K562 (cell line): ENCODE results near the gene UBR4. TPM values are rescaled to one million over a fixed set of nuclear protein-coding genes. Genes with fewer than 3 reads are reported as not detected.

Source experiments
- ARID1B ChIP-seq: fragments of 450-650 bp; IDR thresholded peaks from 2 replicates; pipeline ENCODE4 v1.6.1; 2016; ENCODE audit warnings: antibody characterized with exemption, mild to moderate bottlenecking, inconsistent platforms
- FOXP4 ChIP-seq: sonication (generic); formaldehyde crosslinking; IDR thresholded peaks from 2 replicates; pipeline ENCODE4 v1.8.0; 2022; ENCODE audit warnings: mild to moderate bottlenecking, missing genetic modification reagents, borderline replicate concordance
- GATA2 ChIP-seq: sonication (generic); formaldehyde crosslinking; IDR thresholded peaks from 2 replicates; pipeline ENCODE4 v1.4.0; 2020; ENCODE audit warnings: mild to moderate bottlenecking, missing genetic modification reagents
- HNRNPL ChIP-seq: fragments of 200-400 bp; formaldehyde crosslinking; IDR thresholded peaks from 2 replicates; pipeline ENCODE4 v1.6.1; 2017; ENCODE audit warnings: low read depth, mild to moderate bottlenecking, low read length
- KLF10 ChIP-seq: fragments of 250-450 bp; sonication (Bioruptor Pico); IDR thresholded peaks from 2 replicates; pipeline ENCODE4 v1.6.1; 2021; ENCODE audit warnings: matching md5 sums
- KLF6 ChIP-seq: fragments of 250-450 bp; sonication (Bioruptor Pico); IDR thresholded peaks from 2 replicates; pipeline ENCODE4 v1.4.0; 2020; ENCODE audit warnings: mild to moderate bottlenecking, moderate library complexity, borderline replicate concordance
- NFE2 ChIP-seq: IDR thresholded peaks from 2 replicates; pipeline ENCODE4 v1.6.1; 2014; ENCODE audit warnings: antibody characterized with exemption, low read depth
- OTX1 ChIP-seq: fragments of 450-650 bp; formaldehyde crosslinking; IDR thresholded peaks from 2 replicates; pipeline ENCODE4 v1.4.0; 2022; ENCODE audit warnings: mild to moderate bottlenecking
- PREB ChIP-seq: sonication (generic); formaldehyde crosslinking; IDR thresholded peaks from 2 replicates; pipeline ENCODE4 v1.8.1; 2023; ENCODE audit warnings: mild to moderate bottlenecking, missing genetic modification reagents
- RBM39 ChIP-seq: fragments of 200-400 bp; formaldehyde crosslinking; optimal IDR thresholded peaks from 2 replicates; pipeline ENCODE3; 2018; ENCODE audit warnings: low read depth, low read length
- REST ChIP-seq, 2 experiments: fragments of 450-650 bp; formaldehyde crosslinking in 1 of 2; IDR thresholded peaks; 2 replicates each; pipeline versions ENCODE4 v1.4.0 to v1.6.1; 2014 to 2020; ENCODE audit warnings: mild to moderate bottlenecking in 2 of 2, borderline replicate concordance in 1 of 2, low read depth in 1 of 2
- SIN3A ChIP-seq, 2 experiments: fragments of 150-350 bp in 1 of 2; IDR thresholded peaks; 2 replicates each; pipeline ENCODE4 v1.6.1; 2011 to 2016; ENCODE audit warnings: borderline replicate concordance in 2 of 2, low read depth in 2 of 2, low read length in 2 of 2, mild to moderate bottlenecking in 2 of 2, moderate library complexity in 2 of 2; ENCODE audit not compliant: control insufficient read depth in 1 of 2
- TBL1XR1 ChIP-seq, 2 experiments: IDR thresholded peaks; 2 replicates each; pipeline ENCODE4 v1.6.1; 2012; ENCODE audit warnings: improper control_type of control experiment in 2 of 2, low read length in 2 of 2, mild to moderate bottlenecking in 1 of 2
- ZC3H4 ChIP-seq: sonication (generic); formaldehyde crosslinking; IDR thresholded peaks from 2 replicates; pipeline ENCODE4 v1.9.0; 2021; ENCODE audit warnings: missing genetic modification reagents, borderline replicate concordance
- polyA plus RNA-seq, 8 experiments: library from polyadenylated mRNA; depleted of rRNA in 4 of 8; stranded (reverse) in 5 of 8; unstranded in 3 of 8; fragments of >200 nt; fragmentation: Nextera tagmentation in 2 of 8; fragmentation: Illumina TruSeq in 1 of 8; extraction: Ambion mirVana in 2 of 8; extraction: Trizol in 1 of 8; gene quantifications; 2 replicates each; pipeline versions ENCODE4 v1.2.1 to v1.2.3, GENCODE V29; 2011 to 2014; ENCODE audit warnings: inconsistent platforms in 1 of 8, missing spikeins in 1 of 8
- total RNA-seq, 7 experiments: library from RNA; depleted of rRNA in 6 of 7; stranded (reverse); fragments of >200 nt in 6 of 7; fragmentation: Illumina TruSeq in 2 of 7; extraction: Trizol in 2 of 7; gene quantifications; 2 replicates each; pipeline versions ENCODE4 v1.2.1 to v1.2.3, GENCODE V29; 2011 to 2021; ENCODE audit warnings: low replicate concordance in 1 of 7

The UBR4 gene
- total and polyA plus RNA-seq, 9 of the 15 experiments (the other 6 are each of a cell fraction or from before 2014, with no cell fraction given): 55.4 to 277 (median 123) TPM

DNA sequence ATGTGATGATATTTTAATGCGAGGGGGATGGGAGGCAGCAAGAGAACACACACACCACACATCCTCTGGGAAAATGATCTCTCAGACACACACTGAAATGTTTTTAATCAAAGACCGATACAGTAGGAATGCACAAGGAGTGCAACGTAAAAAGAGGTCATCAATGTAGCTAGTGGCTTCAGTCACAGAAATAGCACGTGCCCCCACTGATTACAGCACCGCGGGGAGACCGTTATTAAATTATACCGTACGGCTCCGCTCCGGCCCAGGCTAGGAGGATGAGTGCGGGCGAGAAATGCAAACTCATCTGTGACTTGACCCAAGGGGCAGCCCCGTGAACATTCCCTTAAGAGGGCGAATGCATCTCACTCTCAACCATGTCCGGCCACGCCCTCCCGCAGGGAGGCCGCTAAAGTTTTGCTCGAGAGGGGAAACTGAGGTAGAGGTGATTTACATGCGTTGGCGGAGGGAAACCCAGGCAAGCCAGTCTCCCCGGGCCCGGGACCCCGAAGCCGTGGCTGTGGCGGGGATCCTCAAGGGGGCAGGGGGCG is 552 bp downstream of the UBR4 start (continued):
- TF ChIP-seq KLF6 (CRISPR knock-in tag): peak; percentile 62; the same call in 1 of the 2 replicates
- peak in 1 of 2 experiments; percentile 39; a peak in 1 of 4 replicates for TF ChIP-seq TBL1XR1 (IDR thresholded peaks at IDR 0.05; ENCODE audit: low read length in 2 of 2)
- peak; percentile 40; the same call in 1 of the 2 replicates for TF ChIP-seq ZC3H4 (CRISPR knock-in tag)
- TF ChIP-seq REST (IDR thresholded peaks at IDR 0.05; ENCODE audit: borderline replicate concordance): peak; percentile 5; the same call in 1 of the 2 replicates
- no peak for TF ChIP-seq REST (CRISPR knock-in tag; IDR thresholded peaks at IDR 0.05; ENCODE audit: low read depth)
- peak; percentile 36; the same call in 1 of the 2 replicates for TF ChIP-seq ARID1B
- TF ChIP-seq SIN3A (IDR thresholded peaks at IDR 0.05; ENCODE audit: borderline replicate concordance in 2 of 2, control insufficient read depth in 1 of 2, low read depth in 2 of 2, low read length in 2 of 2): peak; percentile 8 to 44; a peak in 2 of 4 replicates
- 0 out of 2 replicates have a peak, but pooled peaks have one; percentile 23 for TF ChIP-seq OTX1
- 0 out of 2 replicates have a peak, but pooled peaks have one; percentile 59 for TF ChIP-seq FOXP4 (CRISPR knock-in tag)
- peak; percentile 19 for TF ChIP-seq RBM39
- no peak for TF ChIP-seq KLF10 (CRISPR knock-in tag)
- TF ChIP-seq GATA2 (CRISPR knock-in tag): 0 out of 2 replicates have a peak, but pooled peaks have one; percentile 13
- TF ChIP-seq PREB (CRISPR knock-in tag): 0 out of 2 replicates have a peak, but pooled peaks have one; percentile 43
- TF ChIP-seq HNRNPL: no peak
- TF ChIP-seq NFE2: peak; percentile 91
